Activated CD8-positive, alpha-beta memory T cell treated with anti-CD3 and anti-CD28 coated beads, Interleukin-2, amount 50 U/mL, for 24 hours (primary cell): ENCODE measurements around the gene CNFN.

Experiments
- DNase-seq: peaks from one replicate; pipeline ENCODE4 v3.0.0-alpha.2; 2020; ENCODE audit errors: extremely low read depth

The CNFN gene

GRCh38 chr19:42389899-42390298 lies at the start of gene CNFN:
CNFN (minus strand) TSS chr19:42390297; CDS start chr19:42389037, 1,260 bp downstream.
- no peak for DNase-seq

GRCh38 chr19:42436006-42436405 lies 45.9 kb upstream of the CNFN start:
- DNase-seq = no peak

- DNase-seq = no peak
Measured at GRCh38 chr19:42435316-42435715, 45.2 kb upstream of the CNFN start.

DNA sequence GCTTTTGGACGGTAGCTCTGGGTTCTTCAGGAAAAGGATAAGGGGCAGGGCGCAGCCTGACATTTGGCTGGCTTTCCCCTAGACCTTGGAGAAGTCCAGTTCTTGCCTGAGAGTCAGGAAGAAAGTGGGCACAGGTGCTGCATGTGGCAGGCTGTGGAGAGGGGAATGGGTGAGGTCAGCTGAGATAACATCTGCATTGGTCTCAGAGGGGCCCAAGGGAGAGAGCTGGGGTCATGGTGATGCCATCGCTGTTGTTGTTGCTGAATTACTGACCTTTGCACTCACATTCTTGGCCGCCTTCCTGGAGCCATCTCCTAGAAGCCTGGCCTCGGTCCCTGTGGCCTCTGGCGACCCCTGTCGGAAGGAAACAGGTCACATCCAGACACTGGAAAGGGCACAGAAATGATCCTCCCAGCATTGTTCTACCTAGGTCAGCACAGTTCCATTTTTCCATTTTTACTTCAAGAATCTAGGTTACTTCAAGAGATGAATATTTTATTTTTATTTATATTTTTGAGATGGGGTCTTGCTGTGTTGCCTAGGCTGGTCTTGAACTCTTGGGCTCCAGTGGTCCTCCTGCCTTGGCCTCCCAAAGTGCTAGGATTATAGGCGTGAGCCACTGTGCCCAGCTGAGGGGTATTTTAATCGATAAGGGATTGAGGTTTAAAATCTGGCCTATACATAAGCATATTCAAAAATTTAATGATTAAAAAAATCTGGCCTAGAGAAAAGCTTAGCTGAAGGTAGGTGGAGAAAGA lies 43.6 kb upstream of the CNFN start:
- no peak for DNase-seq

DNA sequence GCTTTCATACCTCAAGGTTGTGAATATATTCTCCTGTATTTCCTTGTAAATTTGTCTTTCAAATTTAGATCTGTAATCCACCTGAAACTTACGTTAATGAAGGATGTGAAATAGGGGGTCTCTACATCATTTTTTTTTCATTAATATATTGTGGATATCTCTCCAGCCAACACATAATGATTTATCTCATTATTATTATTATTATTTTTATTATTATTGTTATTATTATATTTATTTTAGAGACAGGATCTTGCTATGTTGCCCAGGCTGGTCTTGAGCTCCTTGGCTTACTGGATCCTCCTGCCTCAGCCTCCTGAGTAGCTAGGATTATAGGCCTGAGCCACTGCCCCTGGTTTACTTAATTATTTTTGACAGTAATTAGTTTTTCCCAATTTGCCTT lies 41.4 kb upstream of the CNFN start:
- no peak for DNase-seq

DNA sequence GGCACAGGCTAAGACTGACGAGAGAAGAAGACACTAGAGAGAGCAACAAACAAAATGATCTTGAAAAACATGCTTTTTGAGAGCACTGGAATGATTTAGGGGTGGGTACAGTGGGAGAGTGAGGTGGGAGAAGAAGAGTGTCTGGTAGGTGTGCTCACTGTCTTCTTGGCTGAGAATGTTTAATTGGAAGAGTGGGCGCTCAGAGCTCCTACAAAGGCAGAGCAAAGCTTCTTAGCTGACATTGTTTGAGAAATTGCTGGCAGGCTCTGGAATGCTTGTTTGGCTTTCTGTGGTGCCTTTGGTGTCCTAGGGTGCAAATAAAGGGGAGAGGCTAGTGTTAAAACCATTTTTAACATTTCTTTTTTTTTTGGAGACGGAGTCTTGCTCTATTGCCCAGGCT lies 38.6 kb upstream of the CNFN start:
- DNase-seq = no peak

GRCh38 chr19:42427313-42427712 lies 37.2 kb upstream of the CNFN start, which contains the start of gene LIPE:
LIPE (minus strand) TSS chr19:42427388; CDS start chr19:42427149, 239 bp downstream.
- DNase-seq = no peak

DNA sequence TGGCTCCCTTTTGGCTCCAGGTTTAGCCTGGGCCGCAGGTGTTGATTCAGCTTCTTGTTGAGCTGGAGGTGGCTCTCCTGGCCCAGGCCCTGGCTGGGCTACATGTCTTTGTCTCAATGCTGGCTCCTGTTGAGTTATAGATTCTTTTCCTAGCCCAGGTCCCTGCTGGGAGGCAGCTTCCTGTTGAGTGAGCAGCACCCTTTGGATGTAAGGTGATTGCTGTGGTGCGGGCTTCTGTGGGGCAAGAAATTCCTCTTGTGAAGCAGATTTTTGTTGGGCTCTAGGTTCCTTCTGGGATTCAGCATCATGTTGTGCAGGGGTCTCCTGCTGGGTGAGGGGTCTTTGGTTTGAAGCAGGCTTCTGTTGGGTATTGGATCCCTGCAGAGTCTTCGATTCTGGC lies 36.5 kb upstream of the CNFN start:
- no peak for DNase-seq

DNA sequence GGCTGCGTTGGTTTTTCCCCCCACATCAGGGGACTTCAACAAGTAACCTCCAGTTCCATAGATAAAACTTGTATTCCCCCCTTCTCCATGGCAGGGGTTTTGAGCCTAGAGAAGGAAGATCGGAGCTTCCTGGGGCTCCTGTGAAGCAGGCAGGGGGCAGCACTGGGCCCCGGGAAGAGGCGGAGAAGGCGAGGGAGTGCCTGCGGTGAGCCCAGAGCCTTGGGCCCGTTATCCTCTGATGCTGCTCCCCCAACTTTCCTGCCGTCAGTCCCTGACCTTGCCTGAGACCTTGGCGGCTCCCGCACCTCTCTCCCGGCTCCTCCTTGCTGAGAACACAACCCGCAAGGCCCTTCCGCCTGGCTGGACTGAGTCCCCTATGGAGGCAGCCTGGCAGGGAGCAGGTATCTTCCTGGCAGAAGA lies 34.6 kb upstream of the CNFN start:
- DNase-seq = no peak

GRCh38 chr19:42424345-42424707 lies 34.2 kb upstream of the CNFN start:
- DNase-seq = no peak

GRCh38 chr19:42423462-42424344 lies 33.6 kb upstream of the CNFN start:
- peak; percentile 87 for DNase-seq

- DNase-seq = no peak
Measured at GRCh38 chr19:42422901-42423461, 32.9 kb upstream of the CNFN start.

- no peak for DNase-seq
Measured at GRCh38 chr19:42422092-42422900, 32.2 kb upstream of the CNFN start.

GRCh38 chr19:42421591-42422031 lies 31.5 kb upstream of the CNFN start:
- no peak for DNase-seq

DNA sequence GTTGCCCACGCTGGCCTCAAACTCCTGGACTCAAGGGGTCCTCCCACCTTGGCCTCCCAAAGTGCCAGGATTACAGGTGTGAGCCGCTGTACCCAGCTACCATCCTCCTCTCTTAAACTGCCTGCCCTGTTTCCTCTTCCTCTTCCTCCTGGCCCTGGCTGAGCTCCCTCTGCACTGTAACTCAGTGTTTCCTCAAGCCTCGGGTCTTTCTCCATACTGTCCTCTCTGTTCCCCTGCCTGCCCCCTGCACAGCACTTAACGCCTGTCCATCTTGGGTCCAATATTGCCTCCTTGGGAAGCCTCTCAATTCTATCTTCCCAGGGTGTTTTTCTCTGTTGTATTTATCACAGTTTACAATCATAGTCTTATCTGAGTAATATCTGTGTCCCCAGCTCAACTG lies 31.0 kb upstream of the CNFN start:
- DNase-seq = no peak

DNA sequence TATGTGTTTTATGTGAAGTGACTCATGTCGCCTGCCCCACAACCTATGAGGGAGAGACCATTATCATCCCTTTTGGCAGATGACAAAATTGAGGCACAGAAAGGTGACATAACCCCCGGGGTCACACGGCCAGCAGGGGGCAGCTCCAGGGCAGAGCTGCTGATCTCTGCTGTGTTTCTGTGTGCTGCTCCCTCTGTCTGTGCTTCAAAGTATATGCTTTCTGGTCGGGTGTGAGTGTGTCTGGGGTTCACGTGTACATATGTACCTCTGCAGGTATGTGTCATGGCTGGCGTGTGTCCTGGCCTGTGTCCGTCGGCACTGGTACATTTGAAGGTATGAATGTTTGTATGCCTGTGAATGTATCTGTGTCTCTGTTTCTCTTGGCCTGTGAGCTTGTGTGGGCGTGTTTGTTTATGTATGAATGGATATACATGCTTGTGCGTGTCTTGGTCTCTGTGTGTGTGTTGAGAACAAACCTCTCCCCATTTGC lies 30.0 kb upstream of the CNFN start:
- DNase-seq = no peak

DNA sequence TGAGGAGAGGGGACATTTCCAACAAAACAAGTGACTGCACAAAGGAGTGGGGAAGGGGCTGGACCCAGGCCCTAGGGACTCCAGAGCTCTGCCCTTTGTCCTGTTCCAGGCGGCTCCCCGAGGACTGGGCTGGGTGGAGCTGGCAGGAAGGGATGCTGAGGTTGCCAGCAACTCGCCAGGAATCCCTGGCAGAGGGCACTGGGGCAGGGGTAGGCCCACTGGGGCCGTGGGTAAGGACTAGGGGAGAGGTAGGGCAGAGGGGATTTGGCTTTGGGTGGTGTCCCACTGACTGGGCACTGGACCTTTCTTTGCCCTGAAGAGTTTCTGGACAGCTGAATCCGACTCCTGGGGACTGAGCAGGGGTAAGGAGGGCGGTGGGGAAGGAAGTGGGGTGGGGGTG lies 29.2 kb upstream of the CNFN start:
- no peak for DNase-seq

- DNase-seq = no peak
Measured at GRCh38 chr19:42412661-42413076, 22.6 kb upstream of the CNFN start.

- DNase-seq = no peak
Measured at GRCh38 chr19:42412227-42412626, 22.1 kb upstream of the CNFN start.

DNA sequence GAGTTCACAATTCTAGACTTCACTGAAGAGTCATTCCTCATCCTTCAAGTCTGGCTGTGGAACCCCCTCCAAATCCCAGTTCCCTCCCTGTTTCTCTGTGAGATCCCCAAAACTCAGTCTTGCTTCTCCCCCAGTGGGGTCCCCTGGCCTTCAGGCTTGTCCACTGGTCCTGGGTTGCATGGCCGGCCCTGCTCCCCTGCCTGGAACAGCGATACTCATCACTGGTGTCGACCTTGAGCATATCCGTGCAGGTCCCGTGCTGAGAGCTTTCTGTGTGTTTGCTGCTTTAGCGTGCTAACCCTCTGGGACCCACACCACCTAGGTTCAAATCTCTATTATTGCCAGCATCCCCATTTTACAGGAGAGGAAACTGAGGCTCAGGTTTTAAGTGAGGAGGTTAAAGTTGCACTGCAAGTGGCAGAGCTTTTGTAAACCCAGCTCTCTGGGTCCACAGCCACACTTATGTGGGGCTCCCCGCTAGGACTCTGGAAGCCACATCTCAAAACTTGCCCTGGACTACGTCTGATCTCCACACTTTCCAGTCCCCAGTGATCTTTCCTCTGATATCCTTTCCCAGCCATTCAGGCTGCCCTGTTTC lies 21.6 kb upstream of the CNFN start:
- DNase-seq = no peak

- no peak for DNase-seq
Measured at GRCh38 chr19:42410371-42410770, 20.3 kb upstream of the CNFN start.
